ENCODE results near the gene PLXDC1.

DNA sequence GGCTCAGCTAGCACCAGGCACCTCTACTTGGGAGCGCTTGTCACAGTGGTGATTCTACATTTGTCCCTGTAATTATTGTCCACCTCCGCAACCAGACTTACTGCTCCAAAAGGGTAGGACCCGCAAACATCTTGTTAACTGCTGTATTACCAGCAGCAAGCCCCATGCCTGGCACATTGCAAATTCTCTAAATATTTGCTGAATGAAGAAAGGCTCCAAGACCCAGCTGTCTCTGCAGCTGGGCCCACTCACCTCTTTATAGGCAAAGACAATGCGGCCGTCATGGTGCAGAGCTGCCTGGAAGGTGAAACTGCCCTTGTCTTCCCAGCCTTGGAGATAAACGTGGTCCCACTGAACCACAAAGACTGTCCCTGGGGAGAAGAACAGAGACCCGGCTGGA, 44.3 kb downstream of the PLXDC1 start:
- TF ChIP-seq CTCF (IDR thresholded peaks at IDR 0.05) (no peak), POLR2A (IDR thresholded peaks at IDR 0.05) (no peak)
